ENCODE results near the gene TRMO.
"Not testable (repeated sequence)": the region's sequence is repeated elsewhere in the genome, so short reads cannot be mapped to it uniquely, and the experiment has no call there.

TRMO gene

GRCh38 chr9:97962575-97962974 lies 40.3 kb upstream of the TRMO start:
- ChIA-PET CTCF (no interaction called here), POLR2A (interaction anchor here (0.9 to 2.1 kb wide), 3 partner anchors 20 to 41 kb away, joined by 3 to 7 read pairs (median 6); partner anchors contain the start of genes ANP32B and TRMO)
- DNase-seq (ENCODE audit: extremely low spot score), result no peak
- no peak for TF ChIP-seq FOXM1 (IDR thresholded peaks at IDR 0.05; ENCODE audit: borderline replicate concordance)
- TF ChIP-seq ELF4 (IDR thresholded peaks at IDR 0.05), result no peak
- TF ChIP-seq ZNF384 (IDR thresholded peaks at IDR 0.05), result no peak
- TF ChIP-seq SP1 (IDR thresholded peaks at IDR 0.05), result no peak
- TF ChIP-seq NFRKB (IDR thresholded peaks at IDR 0.05), result no peak
- no peak for TF ChIP-seq BHLHE40 (IDR thresholded peaks at IDR 0.05; ENCODE audit: borderline replicate concordance)
- no peak for TF ChIP-seq FOXK2 (IDR thresholded peaks at IDR 0.05)

GRCh38 chr9:97962136-97962535 lies 39.8 kb upstream of the TRMO start:
- CTCF ChIA-PET, result no interaction called here
- DNase-seq (ENCODE audit: extremely low spot score), result no peak
- TF ChIP-seq ELF4 (IDR thresholded peaks at IDR 0.05), result no peak
- POLR2A ChIA-PET, result interaction anchor here (0.9 to 2.1 kb wide), 3 partner anchors 21 to 40 kb away, joined by 3 to 7 read pairs (median 6); partner anchors contain the start of genes ANP32B and TRMO

- DNase-seq (ENCODE audit: extremely low spot score), result no peak
- ChIA-PET CTCF (no interaction called here), POLR2A (interaction anchor here (1.4 to 2.1 kb wide), 2 partner anchors 21 to 39 kb away, joined by 6 to 7 read pairs; partner anchors contain the start of genes ANP32B and TRMO)
- TF ChIP-seq FOXM1 (IDR thresholded peaks at IDR 0.05; ENCODE audit: borderline replicate concordance) (no peak), ZNF384 (IDR thresholded peaks at IDR 0.05) (no peak), FOXK2 (IDR thresholded peaks at IDR 0.05) (no peak)
These were observed 39.1 kb upstream of the TRMO start for GRCh38 chr9:97961361-97961760.

- DNase-seq (ENCODE audit: extremely low spot score); POLR2A ChIA-PET; CTCF ChIA-PET: not testable (repeated sequence)
These were observed 38.5 kb upstream of the TRMO start for GRCh38 chr9:97960678-97961328.

GRCh38 chr9:97959585-97959984 lies 37.3 kb upstream of the TRMO start:
- DNase-seq (ENCODE audit: extremely low spot score), result no peak
- ChIA-PET POLR2A (interaction anchor here (1.2 kb wide), 1 partner anchor 24 kb away, joined by 3 read pairs; the partner anchor contains the start of gene ANP32B), CTCF (interaction anchor here (1.2 kb wide), 1 partner anchor 69 kb away, joined by 3 read pairs; no protein-coding TSS in a partner anchor)
- TF ChIP-seq TARDBP (IDR thresholded peaks at IDR 0.05) (no peak), CTBP1 (IDR thresholded peaks at IDR 0.05; ENCODE audit: borderline replicate concordance) (no peak), FOXM1 (IDR thresholded peaks at IDR 0.05; ENCODE audit: borderline replicate concordance) (no peak), ARNT (IDR thresholded peaks at IDR 0.05) (no peak), ELF4 (IDR thresholded peaks at IDR 0.05) (no peak), NFRKB (IDR thresholded peaks at IDR 0.05) (no peak), SP1 (IDR thresholded peaks at IDR 0.05) (no peak)

- CTCF ChIA-PET, result interaction anchor here (0.5 to 1.2 kb wide), 2 partner anchors 69 to 245 kb away, joined by 3 read pairs; no protein-coding TSS in a partner anchor
- TF ChIP-seq ZNF384 (IDR thresholded peaks at IDR 0.05) (no peak), FOXK2 (IDR thresholded peaks at IDR 0.05) (no peak), ARNT (IDR thresholded peaks at IDR 0.05) (no peak), HDGF (IDR thresholded peaks at IDR 0.05; ENCODE audit: borderline replicate concordance) (no peak), PKNOX1 (IDR thresholded peaks at IDR 0.05) (no peak), FOXA1 (IDR thresholded peaks at IDR 0.05) (no peak), ELF4 (IDR thresholded peaks at IDR 0.05) (no peak), LEF1 (IDR thresholded peaks at IDR 0.05; ENCODE audit: borderline replicate concordance) (no peak), SP1 (IDR thresholded peaks at IDR 0.05) (no peak), NFRKB (IDR thresholded peaks at IDR 0.05) (no peak), TARDBP (IDR thresholded peaks at IDR 0.05) (no peak), L3MBTL2 (conservative IDR thresholded peaks at IDR 0.05) (no peak), FOXM1 (IDR thresholded peaks at IDR 0.05; ENCODE audit: borderline replicate concordance) (no peak)
- POLR2A ChIA-PET, result interaction anchor here (1.2 kb wide), 1 partner anchor 24 kb away, joined by 3 read pairs; the partner anchor contains the start of gene ANP32B
- no peak for DNase-seq (ENCODE audit: extremely low spot score)
These were observed 36.7 kb upstream of the TRMO start for GRCh38 chr9:97958812-97959511.

GRCh38 chr9:97956331-97956730 lies 34.0 kb upstream of the TRMO start:
- TF ChIP-seq SUZ12 (IDR thresholded peaks at IDR 0.05) (no peak), L3MBTL2 (conservative IDR thresholded peaks at IDR 0.05) (no peak), FOXA1 (IDR thresholded peaks at IDR 0.05) (no peak), TARDBP (IDR thresholded peaks at IDR 0.05) (no peak), LEF1 (IDR thresholded peaks at IDR 0.05; ENCODE audit: borderline replicate concordance) (no peak), FOXK2 (IDR thresholded peaks at IDR 0.05) (no peak), PKNOX1 (IDR thresholded peaks at IDR 0.05) (no peak), ZNF384 (IDR thresholded peaks at IDR 0.05) (no peak), ELF4 (IDR thresholded peaks at IDR 0.05) (no peak), ARNT (IDR thresholded peaks at IDR 0.05) (no peak)
- ChIA-PET POLR2A (no interaction called here), CTCF (interaction anchor here (1.4 kb wide), 1 partner anchor 27 kb away, joined by 3 read pairs; no protein-coding TSS in a partner anchor)
- DNase-seq (ENCODE audit: extremely low spot score), result no peak

Measured in HEK293T (cell line).